CD4-positive, alpha-beta T cell treated with Interleukin-4 for 4 hours (primary cell): ENCODE results near the gene ARL8B.
"Not testable (repeated sequence)": the region's sequence is repeated elsewhere in the genome, so short reads cannot be mapped to it uniquely, and the experiment has no call there.

Experiments used
- DNase-seq: peaks from one replicate; pipeline ENCODE4 v3.0.0-alpha.2; 2020

The ARL8B gene

DNA sequence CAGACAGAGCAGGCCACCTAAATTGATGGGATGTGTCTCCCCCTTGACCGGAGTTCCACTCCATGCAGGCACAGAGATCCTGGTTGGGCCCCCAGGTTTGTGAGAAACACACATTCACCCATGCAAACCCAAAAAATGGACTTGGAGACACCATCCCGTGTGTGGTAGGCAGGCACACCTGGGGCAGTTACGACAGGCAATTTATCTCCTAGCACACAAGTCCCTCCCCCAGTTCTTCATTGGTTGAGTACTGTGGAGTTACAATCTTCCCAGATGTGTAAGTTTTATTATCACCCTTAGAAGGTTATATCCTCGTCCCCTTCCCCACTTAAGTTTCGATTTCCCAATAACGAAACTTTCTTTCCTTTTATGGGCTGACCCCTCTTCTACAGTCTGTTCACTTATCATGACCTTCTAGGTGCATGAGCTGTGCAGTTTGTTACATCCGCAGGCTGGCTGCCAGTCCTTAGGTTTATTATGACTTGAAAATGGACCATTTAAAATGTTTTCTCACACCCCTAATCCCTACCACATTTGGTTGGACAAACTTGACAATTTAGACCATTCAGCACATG is 27.3 kb downstream of the ARL8B start:
- no peak for DNase-seq

- DNase-seq: no peak
Measured at GRCh38 chr3:5151586-5151985, 29.5 kb downstream of the ARL8B start.

GRCh38 chr3:5153074-5153473 is 31.0 kb downstream of the ARL8B start:
- no peak for DNase-seq

GRCh38 chr3:5155241-5155640 is 33.1 kb downstream of the ARL8B start:
- no peak for DNase-seq

- DNase-seq: no peak
Measured at GRCh38 chr3:5160321-5160720, 38.2 kb downstream of the ARL8B start.

GRCh38 chr3:5160940-5161858 is 39.1 kb downstream of the ARL8B start:
- DNase-seq: no peak

- no peak for DNase-seq
Measured at GRCh38 chr3:5162102-5162501, 40.0 kb downstream of the ARL8B start.

DNA sequence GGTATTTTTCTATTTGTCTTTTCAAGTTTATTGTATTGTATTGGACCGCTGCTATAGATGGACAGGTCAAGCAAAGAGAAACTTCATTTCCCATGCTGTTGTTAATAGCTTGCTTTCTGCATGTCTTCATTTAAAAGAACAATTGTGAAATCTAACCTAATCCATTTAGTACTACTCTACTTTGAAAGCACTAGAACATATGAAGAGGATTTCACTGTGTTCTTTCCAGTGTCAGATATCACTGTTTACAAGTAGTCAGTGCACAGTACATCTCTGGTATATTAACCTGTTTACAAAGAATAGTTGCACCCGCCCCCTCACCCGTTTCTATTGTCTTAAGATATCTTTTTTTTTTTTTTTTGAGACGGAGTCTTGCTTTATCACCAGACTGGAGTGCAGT is 43.6 kb downstream of the ARL8B start:
- DNase-seq: no peak

- DNase-seq: no peak
Measured at GRCh38 chr3:5166846-5167245, 44.8 kb downstream of the ARL8B start.

DNA sequence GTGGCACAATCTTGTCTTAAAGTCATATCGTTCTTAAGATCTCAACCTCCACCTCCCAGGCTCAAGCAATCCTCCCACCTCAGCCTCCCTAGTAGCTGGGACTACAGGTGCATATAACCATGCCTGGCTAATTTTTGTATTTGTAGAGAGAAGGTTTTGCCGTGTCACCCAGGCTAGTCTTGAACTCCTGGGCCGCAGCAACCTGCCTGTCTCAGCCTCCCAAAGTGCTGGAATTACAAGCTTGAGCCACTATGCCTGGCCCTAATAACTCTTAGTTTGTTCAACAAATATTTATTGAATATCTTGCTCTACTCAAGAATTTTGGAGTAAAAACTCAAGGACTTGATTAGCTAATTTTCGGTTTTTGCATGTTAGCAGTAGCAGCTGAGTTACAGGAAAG is 46.0 kb downstream of the ARL8B start:
- DNase-seq: no peak

GRCh38 chr3:5169807-5170206 is 47.7 kb downstream of the ARL8B start:
- DNase-seq: no peak

GRCh38 chr3:5170975-5171374 is 48.9 kb downstream of the ARL8B start:
- DNase-seq: no peak

GRCh38 chr3:5172018-5172417 is 49.9 kb downstream of the ARL8B start:
- DNase-seq: no peak

DNA sequence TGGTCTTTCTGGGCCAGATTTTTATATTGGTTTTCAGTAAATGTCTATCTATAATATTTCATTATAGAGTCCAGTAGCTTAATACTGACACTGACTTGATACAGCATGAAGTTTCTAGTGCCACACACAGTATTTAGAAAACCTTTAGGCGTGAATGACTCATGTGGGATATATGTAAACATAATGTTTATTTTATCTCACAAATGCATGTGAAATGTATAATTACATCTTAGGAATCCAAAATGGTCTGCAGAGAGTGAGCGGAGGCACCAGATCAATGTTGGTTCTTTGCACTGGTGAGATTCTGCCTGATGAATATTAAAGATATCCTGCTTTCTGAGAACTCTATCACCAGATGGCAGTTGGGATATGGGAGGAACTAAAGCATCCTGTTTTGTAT is 56.9 kb downstream of the ARL8B start:
- DNase-seq: not testable (repeated sequence)

- no peak for DNase-seq
Measured at GRCh38 chr3:5181469-5182141, 59.5 kb downstream of the ARL8B start.

- not testable (repeated sequence) for DNase-seq
Measured at GRCh38 chr3:5183714-5184113, 61.6 kb downstream of the ARL8B start.

- DNase-seq: no peak
Measured at GRCh38 chr3:5184499-5184898, 62.4 kb downstream of the ARL8B start.

DNA sequence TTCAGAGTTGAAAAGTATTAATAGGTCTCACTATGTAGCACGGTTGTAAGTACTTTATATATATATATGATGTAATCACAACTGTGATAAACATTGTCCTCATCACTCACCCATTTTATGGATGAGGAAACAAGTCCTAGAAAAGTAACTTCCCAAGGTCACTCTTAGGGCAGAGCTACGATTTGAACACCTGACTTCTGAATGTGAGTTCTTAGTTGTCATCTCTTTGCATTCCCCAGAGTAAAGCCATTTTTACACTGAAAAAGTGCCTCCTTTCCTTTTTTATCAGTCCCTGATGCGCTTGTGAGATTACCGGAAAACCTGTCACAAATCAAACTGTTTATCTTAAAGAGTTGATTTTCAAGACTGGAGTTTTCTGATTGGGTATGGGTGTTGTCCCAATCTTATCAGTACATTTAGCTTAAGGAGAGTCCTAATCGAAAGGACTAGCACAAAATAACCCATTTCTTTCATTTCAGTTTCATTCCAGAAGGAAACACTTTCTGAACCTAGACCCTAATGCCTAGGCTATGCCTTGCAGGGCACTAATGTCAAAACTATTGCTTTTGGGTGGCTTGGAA is 63.1 kb downstream of the ARL8B start:
- no peak for DNase-seq

DNA sequence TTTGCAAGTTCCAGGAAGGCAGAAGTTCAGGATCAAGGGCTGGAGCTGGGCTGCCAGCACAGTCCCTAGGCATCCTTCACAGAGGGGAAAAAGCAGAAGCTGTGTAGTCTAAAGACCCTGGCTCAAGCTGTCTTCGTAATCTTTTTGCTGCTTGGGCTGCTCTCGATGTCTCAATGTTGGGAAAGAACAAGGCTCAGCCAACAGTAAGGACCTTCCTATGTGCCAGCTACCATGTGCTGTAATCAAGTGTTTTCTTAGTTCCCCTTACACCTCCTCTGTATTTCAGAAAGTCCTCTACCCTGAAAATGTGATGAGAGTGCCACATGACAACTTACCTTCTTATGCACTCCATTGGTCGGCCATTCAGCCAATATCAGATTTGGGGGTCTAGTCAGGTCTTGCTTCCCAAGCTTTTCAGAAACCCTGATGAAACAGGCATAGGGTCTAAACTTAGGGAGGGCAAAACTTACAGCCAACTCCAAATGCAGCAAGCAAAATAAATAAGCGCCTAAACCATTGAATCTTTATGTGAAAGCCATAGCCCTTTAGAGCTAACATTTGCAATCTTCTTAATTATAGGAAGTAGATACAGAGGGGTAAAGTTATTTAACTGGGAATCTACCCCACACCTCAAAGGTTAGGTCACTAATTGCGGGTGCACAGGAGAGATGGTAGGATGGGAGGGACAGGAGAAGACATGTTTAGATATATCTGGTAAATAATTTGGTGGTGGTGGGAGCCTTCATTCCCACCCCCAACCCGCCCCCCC is 64.2 kb downstream of the ARL8B start:
- no peak for DNase-seq

DNA sequence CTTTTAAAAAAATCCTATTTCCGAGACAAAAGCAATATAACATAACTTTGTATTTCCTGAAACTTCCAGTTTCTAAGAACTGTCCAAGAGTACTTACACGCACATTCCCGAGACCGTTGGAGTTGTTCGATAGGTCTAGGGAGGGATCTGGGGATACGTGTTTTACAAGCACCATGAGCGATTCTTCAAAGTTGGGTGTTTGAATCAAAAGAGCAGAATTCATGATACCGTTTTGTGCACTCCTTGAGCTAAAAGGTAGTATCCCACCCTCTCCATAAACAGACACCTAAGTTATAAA is 64.7 kb downstream of the ARL8B start:
- DNase-seq: no peak

DNA sequence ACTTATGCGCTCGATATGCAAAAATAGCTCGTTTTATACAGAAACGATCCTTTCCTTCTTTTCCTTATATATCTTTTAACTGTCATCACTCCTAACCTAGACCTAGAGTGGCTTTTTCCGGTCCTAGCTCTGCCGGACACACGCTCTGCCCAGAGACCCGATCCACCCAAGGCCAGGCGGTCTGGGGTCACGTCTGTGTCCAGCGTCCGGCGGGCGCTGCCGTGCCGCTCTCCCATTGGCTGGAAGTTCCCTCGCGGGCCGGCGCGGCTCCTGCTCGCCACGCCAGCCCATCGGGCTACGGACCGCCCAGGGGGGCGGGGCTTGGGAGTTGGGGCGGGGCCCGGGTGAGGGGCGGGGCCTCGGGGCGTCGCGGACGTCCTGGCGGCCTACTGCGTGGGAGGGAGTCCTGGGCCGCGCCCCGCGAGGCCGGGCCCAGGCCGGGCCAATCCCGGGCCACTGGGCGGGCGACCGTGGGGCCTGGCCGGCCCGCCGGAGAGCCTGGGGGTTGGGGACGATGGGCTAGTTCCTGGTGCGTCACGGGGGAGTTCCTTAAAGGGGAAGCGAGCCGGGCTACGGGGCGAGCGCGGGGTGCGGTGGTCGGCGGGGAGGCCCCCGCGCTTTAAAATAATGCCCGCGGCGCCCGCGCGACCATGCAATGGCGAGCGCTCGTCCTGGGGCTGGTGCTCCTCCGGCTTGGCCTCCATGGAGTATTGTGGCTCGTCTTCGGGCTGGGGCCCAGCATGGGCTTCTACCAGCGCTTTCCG is 65.2 kb downstream of the ARL8B start, which contains the start of gene EDEM1:
Gene EDEM1 (plus strand): TSS at position 552 of the 764 bp plus-strand sequence. CDS start 99 bp downstream, at position 651.
- DNase-seq: peak; percentile 95

- DNase-seq: peak; percentile 29
Measured at GRCh38 chr3:5187920-5188418, 65.9 kb downstream of the ARL8B start.
